Measurements from ENCODE around the gene PLA2G5. TPM values are rescaled to one million over a fixed set of nuclear protein-coding genes. Genes with fewer than 3 reads are reported as not detected.

PLA2G5 gene
- total RNA-seq, 2 donors from 2014 or later = 0.52 to 5.9 TPM

- H3K4me1 ChIP-seq = no peaks in the 10 kb centered on the region
- ATAC-seq (no peak), DNase-seq (no peak)
- intact Hi-C loops (cut with DNase I) = no loop called here
- no peak overlapping the region for H3K27ac ChIP-seq
- no peak overlapping the region for H3K4me3 ChIP-seq
- no peaks in the 10 kb centered on the region for H3K36me3 ChIP-seq (replicated peaks in 1 of 2; ENCODE audit: insufficient read depth in 1 of 2, low read depth in 2 of 2)
- no peak for TF ChIP-seq POLR2A (IDR thresholded peaks at IDR 0.05)
- TF ChIP-seq CTCF (IDR thresholded peaks at IDR 0.05) = no peak
- WGBS, 2 donors = 55% methylated on average over 8 of the region's 8 CpGs
- no peaks in the 10 kb centered on the region for H3K27me3 ChIP-seq
- H3K9me3 ChIP-seq = no peaks in the 10 kb centered on the region
Observed at GRCh38 chr1:20079661-20080305, 9.8 kb downstream of the PLA2G5 start.

- no peaks in the 10 kb centered on the region for H3K36me3 ChIP-seq (replicated peaks in 1 of 2; ENCODE audit: insufficient read depth in 1 of 2, low read depth in 2 of 2)
- WGBS, 2 donors = 54 to 79% methylated on average over 20 of the region's 20 CpGs
- TF ChIP-seq CTCF (IDR thresholded peaks at IDR 0.05) (no peak), POLR2A (IDR thresholded peaks at IDR 0.05) (no peak)
- intact Hi-C loops (cut with DNase I) = no loop called here
- no peaks in the 10 kb centered on the region for H3K27me3 ChIP-seq
- no peaks in the 10 kb centered on the region for H3K9me3 ChIP-seq
- DNase-seq = no peak
- H3K27ac ChIP-seq = no peak overlapping the region
- no peaks in the 10 kb centered on the region for H3K4me1 ChIP-seq
- no peak overlapping the region for H3K4me3 ChIP-seq
- ATAC-seq = no peak
Observed at GRCh38 chr1:20080441-20081352, 10.7 kb downstream of the PLA2G5 start.

- H3K36me3 ChIP-seq (replicated peaks in 1 of 2; ENCODE audit: insufficient read depth in 1 of 2, low read depth in 2 of 2) = no peaks in the 10 kb centered on the region
- intact Hi-C loops (cut with DNase I) = no loop called here
- H3K9me3 ChIP-seq = no peaks in the 10 kb centered on the region
- 67 to 68% methylated on average over 8 of the region's 8 CpGs for WGBS, 2 donors
- no peaks in the 10 kb centered on the region for H3K27me3 ChIP-seq
- no peak overlapping the region for H3K4me3 ChIP-seq
- no peak overlapping the region for H3K27ac ChIP-seq
- H3K4me1 ChIP-seq = no peaks in the 10 kb centered on the region
- no peak for TF ChIP-seq CTCF (IDR thresholded peaks at IDR 0.05)
- no peak for TF ChIP-seq POLR2A (IDR thresholded peaks at IDR 0.05)
- no peak for DNase-seq
- ATAC-seq = no peak
Observed at GRCh38 chr1:20081353-20081810, 11.4 kb downstream of the PLA2G5 start.

- H3K4me1 ChIP-seq = no peaks in the 10 kb centered on the region
- TF ChIP-seq POLR2A (IDR thresholded peaks at IDR 0.05) = no peak
- no peak for TF ChIP-seq CTCF (IDR thresholded peaks at IDR 0.05)
- no peak for ATAC-seq
- no peak overlapping the region for H3K4me3 ChIP-seq
- WGBS, 2 donors = 32 to 45% methylated on average over 2 of the region's 2 CpGs
- no peaks in the 10 kb centered on the region for H3K36me3 ChIP-seq (replicated peaks in 1 of 2; ENCODE audit: insufficient read depth in 1 of 2, low read depth in 2 of 2)
- no peak for DNase-seq
- no peaks in the 10 kb centered on the region for H3K27me3 ChIP-seq
- no peak overlapping the region for H3K27ac ChIP-seq
- H3K9me3 ChIP-seq = no peaks in the 10 kb centered on the region
- intact Hi-C loops (cut with DNase I) = no loop called here
Observed at GRCh38 chr1:20082772-20083171, 12.8 kb downstream of the PLA2G5 start.

Measured in body of pancreas (tissue), 4 donors.